ENCODE measurements around the gene USP16.
A peak's percentile ranks its signal among the peaks of the same experiment; 100 is the strongest.

USP16 gene

GRCh38 chr21:29022166-29022565, 2.3 kb upstream of the USP16 start:
- no peak overlapping the region for H3K9ac ChIP-seq (ENCODE audit: low read length)
- H3K27me3 ChIP-seq (ENCODE audit: low read depth, low read length): no peaks in the 10 kb centered on the region
- no peaks in the 10 kb centered on the region for H3K36me3 ChIP-seq (replicated peaks; ENCODE audit: low read depth, low read length)
- H3K27ac ChIP-seq (ENCODE audit: low read length): no peak overlapping the region
- no peak overlapping the region for H3K4me2 ChIP-seq (ENCODE audit: low read length)
- no peak overlapping the region for H2AFZ ChIP-seq (ENCODE audit: low read depth, low read length)
- no peaks in the 10 kb centered on the region for H3K9me3 ChIP-seq (ENCODE audit: insufficient read depth, low read length)
- TF ChIP-seq CTCF (IDR thresholded peaks at IDR 0.05; ENCODE audit: low read depth, low read length) (no peak), EZH2phosphoT487 (IDR thresholded peaks at IDR 0.05; ENCODE audit: low read depth) (no peak)
- H3K79me2 ChIP-seq (ENCODE audit: low read length): peaks cover 52% of the 10 kb centered on the region
- H3K4me1 ChIP-seq (ENCODE audit: low read length): peaks cover 20% of the 10 kb centered on the region
- H3K4me3 ChIP-seq (ENCODE audit: low read length): no peak overlapping the region
- no peaks in the 10 kb centered on the region for H4K20me1 ChIP-seq (ENCODE audit: insufficient read depth, low read length)

GRCh38 chr21:29025328-29025713, 853 bp downstream of the USP16 start:
- Histone ChIP-seq H3K27me3 (ENCODE audit: low read depth, low read length) (no peaks in the 10 kb centered on the region), H3K36me3 (replicated peaks; ENCODE audit: low read depth, low read length) (peaks cover 5% of the 10 kb centered on the region), H4K20me1 (ENCODE audit: insufficient read depth, low read length) (no peaks in the 10 kb centered on the region), H2AFZ (ENCODE audit: low read depth, low read length) (no peak overlapping the region), H3K9ac (ENCODE audit: low read length) (peak overlapping the region; percentile 90), H3K4me3 (ENCODE audit: low read length) (peak overlapping the region; percentile 99), H3K79me2 (ENCODE audit: low read length) (peaks cover 51% of the 10 kb centered on the region), H3K9me3 (ENCODE audit: insufficient read depth, low read length) (no peaks in the 10 kb centered on the region), H3K4me1 (ENCODE audit: low read length) (peaks cover 7% of the 10 kb centered on the region; the same call in 1 of the 2 replicates), H3K27ac (ENCODE audit: low read length) (peak overlapping the region; percentile 87), H3K4me2 (ENCODE audit: low read length) (peak overlapping the region; percentile 95)
- no peak for TF ChIP-seq EZH2phosphoT487 (IDR thresholded peaks at IDR 0.05; ENCODE audit: low read depth)
- no peak for TF ChIP-seq CTCF (IDR thresholded peaks at IDR 0.05; ENCODE audit: low read depth, low read length)

- Histone ChIP-seq H3K79me2 (ENCODE audit: low read length) (peaks cover 51% of the 10 kb centered on the region), H2AFZ (ENCODE audit: low read depth, low read length) (no peak overlapping the region), H3K36me3 (replicated peaks; ENCODE audit: low read depth, low read length) (peaks cover 22% of the 10 kb centered on the region), H3K27ac (ENCODE audit: low read length) (no peak overlapping the region), H3K4me1 (ENCODE audit: low read length) (peaks cover 9% of the 10 kb centered on the region), H3K9ac (ENCODE audit: low read length) (no peak overlapping the region), H3K27me3 (ENCODE audit: low read depth, low read length) (no peaks in the 10 kb centered on the region), H3K9me3 (ENCODE audit: insufficient read depth, low read length) (no peaks in the 10 kb centered on the region), H3K4me2 (ENCODE audit: low read length) (no peak overlapping the region), H4K20me1 (ENCODE audit: insufficient read depth, low read length) (no peaks in the 10 kb centered on the region), H3K4me3 (ENCODE audit: low read length) (no peak overlapping the region)
- TF ChIP-seq CTCF (IDR thresholded peaks at IDR 0.05; ENCODE audit: low read depth, low read length) (no peak), EZH2phosphoT487 (IDR thresholded peaks at IDR 0.05; ENCODE audit: low read depth) (no peak)
These were observed 5.1 kb downstream of the USP16 start for GRCh38 chr21:29029524-29029923.

- H3K4me3 ChIP-seq (ENCODE audit: low read length): no peak overlapping the region
- H3K36me3 ChIP-seq (replicated peaks; ENCODE audit: low read depth, low read length): peaks cover 22% of the 10 kb centered on the region
- no peak overlapping the region for H3K9ac ChIP-seq (ENCODE audit: low read length)
- no peak overlapping the region for H2AFZ ChIP-seq (ENCODE audit: low read depth, low read length)
- no peaks in the 10 kb centered on the region for H3K27me3 ChIP-seq (ENCODE audit: low read depth, low read length)
- no peaks in the 10 kb centered on the region for H4K20me1 ChIP-seq (ENCODE audit: insufficient read depth, low read length)
- TF ChIP-seq CTCF (IDR thresholded peaks at IDR 0.05; ENCODE audit: low read depth, low read length) (no peak), EZH2phosphoT487 (IDR thresholded peaks at IDR 0.05; ENCODE audit: low read depth) (no peak)
- peaks cover 38% of the 10 kb centered on the region for H3K79me2 ChIP-seq (ENCODE audit: low read length)
- H3K4me2 ChIP-seq (ENCODE audit: low read length): no peak overlapping the region
- H3K27ac ChIP-seq (ENCODE audit: low read length): no peak overlapping the region
- no peaks in the 10 kb centered on the region for H3K9me3 ChIP-seq (ENCODE audit: insufficient read depth, low read length)
- H3K4me1 ChIP-seq (ENCODE audit: low read length): peaks cover 9% of the 10 kb centered on the region
These were observed 6.4 kb downstream of the USP16 start for GRCh38 chr21:29030909-29031308.

All from OCI-LY3 (cell line).